Measurements from ENCODE around the gene TENM4.

DNA sequence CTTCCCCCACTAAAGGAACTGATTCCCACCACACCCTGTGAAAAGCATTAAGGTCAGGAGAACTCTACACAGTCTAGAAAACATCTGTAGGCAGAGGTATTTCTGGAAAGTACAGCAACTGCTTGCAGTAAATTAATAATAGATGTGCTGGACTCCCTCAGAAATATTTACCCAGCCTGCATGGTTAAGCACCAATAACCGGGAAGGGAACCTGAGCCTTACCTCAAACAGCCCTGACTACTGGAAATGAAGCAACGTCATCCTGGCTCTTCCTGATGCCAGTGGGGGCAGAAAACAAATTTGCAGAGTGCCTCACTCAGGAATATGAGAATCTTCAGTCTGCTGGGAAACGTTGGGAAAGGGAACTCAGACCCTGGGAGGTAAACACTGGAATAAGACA lies 318.1 kb downstream of the TENM4 start:
- TF ChIP-seq POLR2AphosphoS5 (IDR thresholded peaks at IDR 0.05; ENCODE audit: low read depth, low read length) (no peak), SIN3A (IDR thresholded peaks at IDR 0.05; ENCODE audit: borderline replicate concordance, insufficient read depth, low read depth, low read length) (no peak), TCF7L2 (IDR thresholded peaks at IDR 0.05; ENCODE audit: low read depth, low read length) (no peak)
- TF ChIP-seq, protein P1, sequence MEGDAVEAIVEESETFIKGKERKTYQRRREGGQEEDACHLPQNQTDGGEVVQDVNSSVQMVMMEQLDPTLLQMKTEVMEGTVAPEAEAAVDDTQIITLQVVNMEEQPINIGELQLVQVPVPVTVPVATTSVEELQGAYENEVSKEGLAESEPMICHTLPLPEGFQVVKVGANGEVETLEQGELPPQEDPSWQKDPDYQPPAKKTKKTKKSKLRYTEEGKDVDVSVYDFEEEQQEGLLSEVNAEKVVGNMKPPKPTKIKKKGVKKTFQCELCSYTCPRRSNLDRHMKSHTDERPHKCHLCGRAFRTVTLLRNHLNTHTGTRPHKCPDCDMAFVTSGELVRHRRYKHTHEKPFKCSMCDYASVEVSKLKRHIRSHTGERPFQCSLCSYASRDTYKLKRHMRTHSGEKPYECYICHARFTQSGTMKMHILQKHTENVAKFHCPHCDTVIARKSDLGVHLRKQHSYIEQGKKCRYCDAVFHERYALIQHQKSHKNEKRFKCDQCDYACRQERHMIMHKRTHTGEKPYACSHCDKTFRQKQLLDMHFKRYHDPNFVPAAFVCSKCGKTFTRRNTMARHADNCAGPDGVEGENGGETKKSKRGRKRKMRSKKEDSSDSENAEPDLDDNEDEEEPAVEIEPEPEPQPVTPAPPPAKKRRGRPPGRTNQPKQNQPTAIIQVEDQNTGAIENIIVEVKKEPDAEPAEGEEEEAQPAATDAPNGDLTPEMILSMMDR (IDR thresholded peaks at IDR 0.05): no peak
